Activated CD8-positive, alpha-beta memory T cell treated with anti-CD3 and anti-CD28 coated beads for 48 hours (primary cell): ENCODE data around the gene NFIB.

Experiments
- DNase-seq, 3 experiments: peaks; one replicate each; pipeline ENCODE4 v3.0.0-alpha.2; 2020; ENCODE audit warnings: low read depth in 2 of 3, low spot score in 2 of 3

The NFIB gene

GRCh38 chr9:14249527-14249926 lies 64.4 kb downstream of the NFIB start:
- no peak for DNase-seq

- no peak for DNase-seq
These were observed 65.8 kb downstream of the NFIB start for GRCh38 chr9:14248149-14248548.

- DNase-seq, result no peak
These were observed 66.4 kb downstream of the NFIB start for GRCh38 chr9:14247577-14247976.

GRCh38 chr9:14246951-14247350 lies 67.0 kb downstream of the NFIB start:
- DNase-seq, result no peak

- DNase-seq, result no peak
These were observed 67.9 kb downstream of the NFIB start for GRCh38 chr9:14245901-14246525.

- DNase-seq, result no peak
These were observed 70.4 kb downstream of the NFIB start for GRCh38 chr9:14243514-14244042.

GRCh38 chr9:14242150-14242805 lies 71.7 kb downstream of the NFIB start:
- DNase-seq, result no peak

GRCh38 chr9:14240537-14240936 lies 73.4 kb downstream of the NFIB start:
- no peak for DNase-seq

- DNase-seq, result no peak
These were observed 75.4 kb downstream of the NFIB start for GRCh38 chr9:14238518-14238917.

- no peak for DNase-seq
These were observed 75.9 kb downstream of the NFIB start for GRCh38 chr9:14238079-14238478.

GRCh38 chr9:14236591-14236990 lies 77.3 kb downstream of the NFIB start:
- no peak for DNase-seq

GRCh38 chr9:14232111-14232510 lies 81.8 kb downstream of the NFIB start:
- DNase-seq, result no peak

GRCh38 chr9:14231196-14231990 lies 82.5 kb downstream of the NFIB start:
- DNase-seq, result no peak

GRCh38 chr9:14228602-14229001 lies 85.3 kb downstream of the NFIB start:
- DNase-seq, result no peak

- DNase-seq, result no peak
These were observed 86.9 kb downstream of the NFIB start for GRCh38 chr9:14226855-14227532.

GRCh38 chr9:14223081-14223480 lies 90.9 kb downstream of the NFIB start:
- no peak for DNase-seq

- DNase-seq, result no peak
These were observed 91.6 kb downstream of the NFIB start for GRCh38 chr9:14222149-14222835.

GRCh38 chr9:14221558-14221957 lies 92.4 kb downstream of the NFIB start:
- no peak for DNase-seq

- no peak for DNase-seq
These were observed 92.8 kb downstream of the NFIB start for GRCh38 chr9:14221119-14221518.

GRCh38 chr9:14220256-14220655 lies 93.7 kb downstream of the NFIB start:
- DNase-seq, result no peak

- no peak for DNase-seq
These were observed 94.1 kb downstream of the NFIB start for GRCh38 chr9:14219850-14220249.
